ENCODE measurements around the gene VPS50.

DNA sequence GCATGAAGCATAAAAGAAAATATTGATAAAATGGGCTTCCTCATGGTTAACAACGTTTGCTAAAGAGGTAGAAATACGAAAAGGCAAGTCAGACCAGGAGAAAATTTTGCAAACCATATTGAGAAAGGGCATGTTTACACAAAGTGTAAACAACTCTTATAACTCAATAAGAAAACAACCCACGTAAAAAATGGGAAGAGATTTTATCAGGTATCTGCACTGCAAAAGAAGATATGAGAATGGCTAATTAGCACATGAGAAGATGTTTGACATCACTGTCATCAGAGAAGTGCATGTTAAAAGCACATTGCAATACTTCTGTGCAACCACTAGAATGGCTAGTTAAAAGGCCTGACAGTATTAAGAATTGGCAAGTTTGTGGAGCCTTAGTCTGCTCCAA lies 99.5 kb downstream of the VPS50 start:
- TF ChIP-seq, protein P1, sequence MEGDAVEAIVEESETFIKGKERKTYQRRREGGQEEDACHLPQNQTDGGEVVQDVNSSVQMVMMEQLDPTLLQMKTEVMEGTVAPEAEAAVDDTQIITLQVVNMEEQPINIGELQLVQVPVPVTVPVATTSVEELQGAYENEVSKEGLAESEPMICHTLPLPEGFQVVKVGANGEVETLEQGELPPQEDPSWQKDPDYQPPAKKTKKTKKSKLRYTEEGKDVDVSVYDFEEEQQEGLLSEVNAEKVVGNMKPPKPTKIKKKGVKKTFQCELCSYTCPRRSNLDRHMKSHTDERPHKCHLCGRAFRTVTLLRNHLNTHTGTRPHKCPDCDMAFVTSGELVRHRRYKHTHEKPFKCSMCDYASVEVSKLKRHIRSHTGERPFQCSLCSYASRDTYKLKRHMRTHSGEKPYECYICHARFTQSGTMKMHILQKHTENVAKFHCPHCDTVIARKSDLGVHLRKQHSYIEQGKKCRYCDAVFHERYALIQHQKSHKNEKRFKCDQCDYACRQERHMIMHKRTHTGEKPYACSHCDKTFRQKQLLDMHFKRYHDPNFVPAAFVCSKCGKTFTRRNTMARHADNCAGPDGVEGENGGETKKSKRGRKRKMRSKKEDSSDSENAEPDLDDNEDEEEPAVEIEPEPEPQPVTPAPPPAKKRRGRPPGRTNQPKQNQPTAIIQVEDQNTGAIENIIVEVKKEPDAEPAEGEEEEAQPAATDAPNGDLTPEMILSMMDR (IDR thresholded peaks at IDR 0.05): no peak
- TF ChIP-seq, protein P2, sequence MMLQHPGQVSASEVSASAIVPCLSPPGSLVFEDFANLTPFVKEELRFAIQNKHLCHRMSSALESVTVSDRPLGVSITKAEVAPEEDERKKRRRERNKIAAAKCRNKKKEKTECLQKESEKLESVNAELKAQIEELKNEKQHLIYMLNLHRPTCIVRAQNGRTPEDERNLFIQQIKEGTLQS (CRISPR knock-in tag; conservative IDR thresholded peaks at IDR 0.05): no peak
- no peak for TF ChIP-seq CBFB (CRISPR knock-in tag; IDR thresholded peaks at IDR 0.05; ENCODE audit: low read depth)
- TF ChIP-seq ZNF396 (CRISPR knock-in tag; IDR thresholded peaks at IDR 0.05; ENCODE audit: borderline replicate concordance): no peak
- TF ChIP-seq ZNF232 (CRISPR knock-in tag; IDR thresholded peaks at IDR 0.05): no peak
- no peak for TF ChIP-seq SP1 (CRISPR knock-in tag; conservative IDR thresholded peaks at IDR 0.05)
- no peak for TF ChIP-seq ZNF138 (CRISPR knock-in tag; conservative IDR thresholded peaks at IDR 0.05)
- TF ChIP-seq ATF2 (CRISPR knock-in tag; IDR thresholded peaks at IDR 0.05; ENCODE audit: borderline replicate concordance, low read depth): no peak
